OCI-LY1 (cell line): ENCODE measurements around the gene PPP1R1C.
A peak's percentile ranks its signal among the peaks of the same experiment; 100 is the strongest.

Experiments used
- H2AFZ ChIP-seq: fragments of 200-600 bp; sonication (generic), shearing (Covaris generic); 2 replicates; pipeline ENCODE4 v1.6.0; 2014; ENCODE audit warnings: antibody characterized with exemption, mild to moderate bottlenecking, low read length
- H3F3A ChIP-seq: fragments of 200-600 bp; sonication (generic), shearing (Covaris generic); 2 replicates; pipeline ENCODE4 v1.6.0; 2014; ENCODE audit warnings: mild to moderate bottlenecking, antibody characterized with exemption, low read length, moderate library complexity; ENCODE audit not compliant: insufficient read depth
- H3K27ac ChIP-seq: fragments of 200-600 bp; sonication (generic); 2 replicates; pipeline ENCODE4 v1.5.1; 2014; ENCODE audit warnings: low read length, mixed run types, mild to moderate bottlenecking, low read depth; ENCODE audit not compliant: poor library complexity, severe bottlenecking
- H3K27me3 ChIP-seq: fragments of 200-600 bp; sonication (generic); 2 replicates; pipeline ENCODE4 v1.6.0; 2014; ENCODE audit warnings: antibody characterized with exemption, mild to moderate bottlenecking, low read length, moderate library complexity; ENCODE audit not compliant: insufficient read depth
- H3K36me3 ChIP-seq: fragments of 200-600 bp; sonication (generic); 2 replicates; pipeline ENCODE4 v1.6.1; 2014; ENCODE audit warnings: mild to moderate bottlenecking, antibody characterized with exemption, low read length, moderate library complexity, mixed read lengths; ENCODE audit not compliant: insufficient read depth
- H3K4me1 ChIP-seq: fragments of 200-600 bp; sonication (generic); 2 replicates; pipeline ENCODE4 v1.5.1; 2014; ENCODE audit warnings: mild to moderate bottlenecking, low read length, moderate library complexity; ENCODE audit not compliant: insufficient read depth, severe bottlenecking
- H3K4me2 ChIP-seq: fragments of 200-600 bp; sonication (generic), shearing (Covaris generic); 2 replicates; pipeline ENCODE4 v1.6.1; 2014; ENCODE audit warnings: low read length
- H3K4me3 ChIP-seq: fragments of 200-600 bp; sonication (generic); 2 replicates; pipeline ENCODE4 v1.5.1; 2014; ENCODE audit warnings: low read length, low read depth, mild to moderate bottlenecking, mixed read lengths; ENCODE audit not compliant: poor library complexity, severe bottlenecking
- H3K79me2 ChIP-seq: fragments of 200-600 bp; shearing (Covaris generic); 2 replicates; pipeline ENCODE4 v1.6.1; 2016; ENCODE audit warnings: mixed run types, low read length, mixed read lengths; ENCODE audit not compliant: insufficient read depth
- H3K9ac ChIP-seq: fragments of 200-600 bp; sonication (generic), shearing (Covaris generic); 2 replicates; pipeline ENCODE4 v1.6.1; 2014; ENCODE audit warnings: mild to moderate bottlenecking, low read length, mixed read lengths
- H3K9me2 ChIP-seq: fragments of 200-600 bp; sonication (generic), shearing (Covaris generic); 2 replicates; pipeline ENCODE4 v1.6.1; 2014; ENCODE audit warnings: low read depth, mild to moderate bottlenecking, low read length, mixed read lengths
- H3K9me3 ChIP-seq: fragments of 200-600 bp; shearing (Covaris generic); 2 replicates; pipeline ENCODE4 v1.6.1; 2014; ENCODE audit warnings: low read length, mixed read lengths
- H4K20me1 ChIP-seq: fragments of 200-600 bp; sonication (generic), shearing (Covaris generic); 2 replicates; pipeline ENCODE4 v1.6.0; 2016; ENCODE audit warnings: mild to moderate bottlenecking, low read length; ENCODE audit not compliant: insufficient read depth
- EZH2 ChIP-seq: fragments of 200-600 bp; sonication (generic), shearing (Covaris generic); IDR thresholded peaks from 2 replicates; pipeline ENCODE4 v1.8.0; 2017; ENCODE audit warnings: borderline replicate concordance, mixed run types, mild to moderate bottlenecking, antibody characterized with exemption, low read length, moderate library complexity, mixed read lengths
- TF ChIP-seq, protein P1 (sequence below): fragments of 200-600 bp; sonication (generic), shearing (Covaris generic); IDR thresholded peaks from 2 replicates; pipeline ENCODE4 v1.5.1; 2017; ENCODE audit warnings: mild to moderate bottlenecking, antibody characterized with exemption, low read length, moderate library complexity, mixed read lengths

Gene PPP1R1C

DNA sequence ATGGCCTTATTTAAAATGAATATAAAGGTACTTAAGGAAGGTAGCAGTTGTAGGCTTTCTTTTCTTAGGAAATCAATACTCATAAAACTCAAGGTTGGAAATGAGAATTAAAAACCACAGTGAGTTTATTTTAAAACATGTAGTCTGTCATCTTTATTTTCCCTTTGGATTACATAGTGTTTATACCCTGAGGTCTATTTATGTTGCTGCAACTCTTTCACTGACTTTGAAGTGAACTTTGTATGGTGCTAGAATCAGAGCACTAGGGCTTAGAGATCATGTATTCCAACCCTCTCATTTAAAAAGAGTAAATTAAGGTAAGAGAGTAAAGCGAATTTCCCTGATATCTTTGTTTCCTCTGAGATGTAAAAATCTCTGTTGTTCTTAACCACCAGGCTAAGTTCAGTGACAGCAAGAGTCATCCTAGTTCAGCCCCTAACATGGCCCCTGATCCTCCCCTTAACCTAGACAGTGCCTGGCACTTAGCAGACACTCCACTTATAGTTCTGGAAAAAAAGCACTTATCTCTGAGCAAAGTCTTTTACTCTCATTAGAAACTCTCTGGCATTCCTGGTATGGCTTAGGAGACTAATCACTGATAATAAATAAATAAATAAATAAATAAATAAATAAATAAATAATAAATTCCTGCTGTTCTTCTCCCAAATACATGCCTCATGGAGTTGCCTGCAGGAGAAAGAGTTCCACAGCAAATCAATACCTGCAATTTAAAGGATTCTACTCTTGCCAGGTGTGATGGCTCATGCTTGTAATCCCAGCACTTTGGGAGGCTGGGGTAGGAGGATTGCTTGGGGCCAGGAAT, 33.0 kb upstream of the PPP1R1C start:
- H3F3A ChIP-seq = no peaks in the 10 kb centered on the region
- H3K27me3 ChIP-seq = no peaks in the 10 kb centered on the region
- no peak overlapping the region for H3K4me3 ChIP-seq
- no peak overlapping the region for H3K9ac ChIP-seq
- no peaks in the 10 kb centered on the region for H3K9me2 ChIP-seq
- no peaks in the 10 kb centered on the region for H3K36me3 ChIP-seq
- H3K4me1 ChIP-seq = peaks cover 6% of the 10 kb centered on the region
- H3K9me3 ChIP-seq = no peaks in the 10 kb centered on the region
- no peak for TF ChIP-seq EZH2
- TF ChIP-seq, protein P1, sequence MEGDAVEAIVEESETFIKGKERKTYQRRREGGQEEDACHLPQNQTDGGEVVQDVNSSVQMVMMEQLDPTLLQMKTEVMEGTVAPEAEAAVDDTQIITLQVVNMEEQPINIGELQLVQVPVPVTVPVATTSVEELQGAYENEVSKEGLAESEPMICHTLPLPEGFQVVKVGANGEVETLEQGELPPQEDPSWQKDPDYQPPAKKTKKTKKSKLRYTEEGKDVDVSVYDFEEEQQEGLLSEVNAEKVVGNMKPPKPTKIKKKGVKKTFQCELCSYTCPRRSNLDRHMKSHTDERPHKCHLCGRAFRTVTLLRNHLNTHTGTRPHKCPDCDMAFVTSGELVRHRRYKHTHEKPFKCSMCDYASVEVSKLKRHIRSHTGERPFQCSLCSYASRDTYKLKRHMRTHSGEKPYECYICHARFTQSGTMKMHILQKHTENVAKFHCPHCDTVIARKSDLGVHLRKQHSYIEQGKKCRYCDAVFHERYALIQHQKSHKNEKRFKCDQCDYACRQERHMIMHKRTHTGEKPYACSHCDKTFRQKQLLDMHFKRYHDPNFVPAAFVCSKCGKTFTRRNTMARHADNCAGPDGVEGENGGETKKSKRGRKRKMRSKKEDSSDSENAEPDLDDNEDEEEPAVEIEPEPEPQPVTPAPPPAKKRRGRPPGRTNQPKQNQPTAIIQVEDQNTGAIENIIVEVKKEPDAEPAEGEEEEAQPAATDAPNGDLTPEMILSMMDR = no peak
- H3K79me2 ChIP-seq = no peaks in the 10 kb centered on the region
- H2AFZ ChIP-seq = no peak overlapping the region
- no peak overlapping the region for H3K27ac ChIP-seq
- H3K4me2 ChIP-seq = no peak overlapping the region
- H4K20me1 ChIP-seq = no peaks in the 10 kb centered on the region

DNA sequence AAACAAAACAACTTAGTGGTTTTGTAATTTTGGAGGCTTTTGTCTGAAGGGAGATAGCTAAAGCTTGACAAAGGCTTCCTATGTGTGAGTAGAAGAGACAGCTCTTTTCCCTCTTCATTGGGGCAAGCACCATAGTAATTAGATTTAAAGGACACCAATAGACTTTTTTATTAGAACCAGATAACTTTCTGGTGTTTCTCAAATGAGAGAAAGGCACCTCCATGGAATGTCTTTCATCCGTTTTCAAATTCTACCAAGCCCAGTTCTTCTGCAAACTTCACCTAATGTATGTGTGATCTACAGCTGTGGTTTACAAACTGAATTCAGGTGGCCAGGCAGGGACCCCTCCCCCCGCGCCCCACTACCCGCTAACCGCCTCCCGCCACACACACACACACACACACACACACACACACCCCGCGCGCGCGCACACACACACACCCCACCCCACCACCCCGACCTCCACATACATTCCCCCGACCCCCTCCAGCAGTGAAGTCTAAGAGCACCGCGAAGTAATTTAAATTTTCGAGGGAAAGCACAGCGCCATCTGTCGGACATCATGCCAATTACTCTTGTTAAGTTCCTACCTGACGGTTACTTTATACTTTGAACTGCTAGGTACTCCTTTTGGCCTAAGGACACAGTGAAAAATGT, 31.6 kb upstream of the PPP1R1C start:
- no peak for TF ChIP-seq EZH2
- TF ChIP-seq, protein P1 = peak; percentile 73
- Histone ChIP-seq H3F3A (no peaks in the 10 kb centered on the region), H3K9ac (peak overlapping the region; percentile 21; the same call in 1 of the 2 replicates), H3K27ac (no peak overlapping the region), H2AFZ (0 out of 2 replicates have a peak overlapping the region, but pooled peaks have one; percentile 11), H3K9me3 (no peaks in the 10 kb centered on the region), H3K36me3 (no peaks in the 10 kb centered on the region), H4K20me1 (no peaks in the 10 kb centered on the region), H3K4me3 (peak overlapping the region; percentile 57), H3K27me3 (no peaks in the 10 kb centered on the region), H3K4me2 (peak overlapping the region; percentile 64), H3K4me1 (peaks cover 6% of the 10 kb centered on the region), H3K9me2 (no peaks in the 10 kb centered on the region), H3K79me2 (no peaks in the 10 kb centered on the region)

DNA sequence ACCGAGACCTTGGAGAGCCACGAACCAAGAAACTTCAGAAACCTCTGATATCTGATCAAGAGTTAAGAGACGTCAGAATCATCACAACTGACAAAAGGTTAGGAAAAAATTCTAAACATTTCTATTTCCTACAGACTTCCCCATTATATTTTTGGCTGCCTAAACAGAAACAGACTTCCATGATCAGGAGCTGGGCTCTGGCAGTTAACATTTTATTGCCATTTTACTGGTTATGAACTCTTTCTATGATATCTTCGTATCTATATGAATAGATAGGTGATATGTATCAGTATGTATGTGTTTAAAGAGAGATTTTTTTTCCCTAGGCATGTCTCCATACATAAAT, 31.1 kb upstream of the PPP1R1C start:
- no peak for TF ChIP-seq EZH2
- TF ChIP-seq, protein P1 = no peak
- H3K4me3 ChIP-seq = peak overlapping the region; percentile 57
- H3K27me3 ChIP-seq = no peaks in the 10 kb centered on the region
- H3K4me1 ChIP-seq = peaks cover 6% of the 10 kb centered on the region
- no peaks in the 10 kb centered on the region for H3K79me2 ChIP-seq
- peak overlapping the region; percentile 21; the same call in 1 of the 2 replicates for H3K9ac ChIP-seq
- no peak overlapping the region for H3K27ac ChIP-seq
- no peaks in the 10 kb centered on the region for H3K9me3 ChIP-seq
- no peaks in the 10 kb centered on the region for H3K9me2 ChIP-seq
- no peaks in the 10 kb centered on the region for H3K36me3 ChIP-seq
- peak overlapping the region; percentile 64 for H3K4me2 ChIP-seq
- no peaks in the 10 kb centered on the region for H3F3A ChIP-seq
- H2AFZ ChIP-seq = 0 out of 2 replicates have a peak overlapping the region, but pooled peaks have one; percentile 11
- no peaks in the 10 kb centered on the region for H4K20me1 ChIP-seq
